ENCODE measurements around the gene OR51A2. TPM values are rescaled to one million over a fixed set of nuclear protein-coding genes. Genes with fewer than 3 reads are reported as not detected.
"Not testable (repeated sequence)": the region's sequence is repeated elsewhere in the genome, so short reads cannot be mapped to it uniquely, and the experiment has no call there.

The OR51A2 gene
- total RNA-seq: not detected

GRCh38 chr11:4955613-4956012, at the start of gene OR51A2:
OR51A2 (minus strand) TSS chr11:4955713; CDS start chr11:4955713, 0 bp downstream.
- H3K27me3 ChIP-seq; DNase-seq (ENCODE audit: extremely low spot score in 2 of 2); H3K4me1 ChIP-seq; H3K9me3 ChIP-seq; intact Hi-C loops (cut with DNase I); H3K36me3 ChIP-seq; H3K27ac ChIP-seq; H3K4me3 ChIP-seq: not testable (repeated sequence)

- no peaks in the 10 kb centered on the region for H3K36me3 ChIP-seq
- no peaks in the 10 kb centered on the region for H3K27me3 ChIP-seq
- H3K4me3 ChIP-seq: no peak overlapping the region
- no peak for DNase-seq (ENCODE audit: extremely low spot score in 2 of 2)
- no peak overlapping the region for H3K27ac ChIP-seq
- no peaks in the 10 kb centered on the region for H3K9me3 ChIP-seq
- intact Hi-C loops (cut with DNase I): no loop called here
- TF ChIP-seq POLR2A (IDR thresholded peaks at IDR 0.05): no peak
- no peak for TF ChIP-seq POLR2AphosphoS5 (IDR thresholded peaks at IDR 0.05; ENCODE audit: insufficient read depth in 1 of 2, low read depth in 1 of 2)
- TF ChIP-seq CTCF (IDR thresholded peaks at IDR 0.05): no peak
- no peaks in the 10 kb centered on the region for H3K4me1 ChIP-seq
Observed at GRCh38 chr11:5004424-5005274, 49.1 kb upstream of the OR51A2 start.

GRCh38 chr11:4994551-4994950, 39.0 kb upstream of the OR51A2 start, which contains the start of gene OR51L1:
OR51L1 (plus strand) TSS chr11:4994851; CDS start chr11:4998983, 4,132 bp downstream.
- Histone ChIP-seq H3K27me3 (no peaks in the 10 kb centered on the region), H3K4me3 (no peak within 1 kb of the TSS), H3K36me3 (no peaks in the 10 kb centered on the region), H3K9me3 (no peaks in the 10 kb centered on the region), H3K4me1 (no peaks in the 10 kb centered on the region), H3K27ac (no peak within 1 kb of the TSS)
- TF ChIP-seq POLR2A (IDR thresholded peaks at IDR 0.05) (no peak), POLR2AphosphoS5 (IDR thresholded peaks at IDR 0.05; ENCODE audit: insufficient read depth in 1 of 2, low read depth in 1 of 2) (no peak), CTCF (IDR thresholded peaks at IDR 0.05) (no peak)
- DNase-seq (ENCODE audit: extremely low spot score in 2 of 2): no peak
- intact Hi-C loops (cut with DNase I): no loop called here

- Histone ChIP-seq H3K36me3 (no peaks in the 10 kb centered on the region), H3K27me3 (no peaks in the 10 kb centered on the region), H3K9me3 (no peaks in the 10 kb centered on the region), H3K27ac (no peak overlapping the region), H3K4me3 (no peak overlapping the region), H3K4me1 (no peaks in the 10 kb centered on the region)
- DNase-seq (ENCODE audit: extremely low spot score in 2 of 2): no peak
- intact Hi-C loops (cut with DNase I): no loop called here
- TF ChIP-seq CTCF (IDR thresholded peaks at IDR 0.05) (no peak), POLR2AphosphoS5 (IDR thresholded peaks at IDR 0.05; ENCODE audit: insufficient read depth in 1 of 2, low read depth in 1 of 2) (no peak), POLR2A (IDR thresholded peaks at IDR 0.05) (no peak)
Observed at GRCh38 chr11:4991060-4991459, 35.5 kb upstream of the OR51A2 start.

- Histone ChIP-seq H3K27me3 (no peaks in the 10 kb centered on the region), H3K9me3 (no peaks in the 10 kb centered on the region), H3K4me1 (no peaks in the 10 kb centered on the region), H3K36me3 (no peaks in the 10 kb centered on the region), H3K4me3 (no peak overlapping the region), H3K27ac (no peak overlapping the region)
- no peak for DNase-seq (ENCODE audit: extremely low spot score in 2 of 2)
- intact Hi-C loops (cut with DNase I): no loop called here
- no peak for TF ChIP-seq POLR2AphosphoS5 (IDR thresholded peaks at IDR 0.05; ENCODE audit: insufficient read depth in 1 of 2, low read depth in 1 of 2)
- TF ChIP-seq POLR2A (IDR thresholded peaks at IDR 0.05): no peak
- no peak for TF ChIP-seq CTCF (IDR thresholded peaks at IDR 0.05)
Observed at GRCh38 chr11:4983841-4984240, 28.3 kb upstream of the OR51A2 start.

Measured in vagina (tissue), 2 donors.